Fibroblast of skin of left quadriceps (primary cell): ENCODE measurements around the gene KLHL20.
A peak's percentile ranks its signal among the peaks of the same experiment; 100 is the strongest.
"Not testable (repeated sequence)": the region's sequence is repeated elsewhere in the genome, so short reads cannot be mapped to it uniquely, and the experiment has no call there.

Source experiments
- DNase-seq, 2 experiments: peaks; one replicate each; pipeline ENCODE4 v3.0.0-alpha.2; 2013; ENCODE audit warnings: low read depth in 2 of 2

KLHL20 gene, protein sequence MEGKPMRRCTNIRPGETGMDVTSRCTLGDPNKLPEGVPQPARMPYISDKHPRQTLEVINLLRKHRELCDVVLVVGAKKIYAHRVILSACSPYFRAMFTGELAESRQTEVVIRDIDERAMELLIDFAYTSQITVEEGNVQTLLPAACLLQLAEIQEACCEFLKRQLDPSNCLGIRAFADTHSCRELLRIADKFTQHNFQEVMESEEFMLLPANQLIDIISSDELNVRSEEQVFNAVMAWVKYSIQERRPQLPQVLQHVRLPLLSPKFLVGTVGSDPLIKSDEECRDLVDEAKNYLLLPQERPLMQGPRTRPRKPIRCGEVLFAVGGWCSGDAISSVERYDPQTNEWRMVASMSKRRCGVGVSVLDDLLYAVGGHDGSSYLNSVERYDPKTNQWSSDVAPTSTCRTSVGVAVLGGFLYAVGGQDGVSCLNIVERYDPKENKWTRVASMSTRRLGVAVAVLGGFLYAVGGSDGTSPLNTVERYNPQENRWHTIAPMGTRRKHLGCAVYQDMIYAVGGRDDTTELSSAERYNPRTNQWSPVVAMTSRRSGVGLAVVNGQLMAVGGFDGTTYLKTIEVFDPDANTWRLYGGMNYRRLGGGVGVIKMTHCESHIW

DNA sequence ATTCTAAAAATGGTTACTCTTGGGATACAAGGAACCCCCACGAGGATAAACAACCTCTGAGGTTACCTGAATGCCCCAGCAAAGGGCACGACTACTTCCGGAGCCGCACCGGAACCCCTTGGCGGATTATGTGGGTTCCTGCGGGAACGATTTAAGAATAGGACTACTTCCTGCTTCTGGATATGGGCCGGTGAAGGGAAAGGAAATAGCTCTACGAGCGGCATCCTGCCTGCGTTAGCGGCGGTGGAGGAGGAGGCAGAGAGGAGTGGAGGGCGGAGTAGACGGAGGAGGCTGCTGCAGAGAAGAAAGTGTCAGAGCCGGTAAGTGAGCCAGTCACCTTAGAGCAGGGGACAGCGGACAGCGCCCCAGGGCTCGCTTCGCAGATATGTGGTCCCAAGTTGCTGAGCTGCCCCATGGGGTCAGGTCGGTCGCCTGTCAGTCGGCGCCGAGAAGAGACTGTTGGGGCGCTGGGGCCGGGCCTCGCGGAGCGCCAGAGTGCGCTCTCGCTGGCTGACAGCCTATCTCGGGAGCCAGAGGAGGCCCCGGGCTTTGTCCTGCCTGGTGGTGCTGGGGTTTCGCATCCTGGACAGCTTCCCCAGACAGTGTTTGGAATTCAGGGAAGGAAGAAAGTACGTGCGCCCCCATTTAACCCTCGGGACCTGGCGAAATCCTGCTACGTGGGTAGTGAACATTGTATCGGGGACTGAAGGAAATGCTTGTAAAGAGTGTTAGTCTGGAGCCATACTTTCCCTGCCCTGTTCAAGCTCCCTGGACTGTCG lies at the start of gene KLHL20:
Gene KLHL20 (plus strand): TSS at position 223 of the 779 bp plus-strand sequence. CDS start 1,063 bp downstream, outside the sequence.
- peak; percentile 83 for DNase-seq

DNA sequence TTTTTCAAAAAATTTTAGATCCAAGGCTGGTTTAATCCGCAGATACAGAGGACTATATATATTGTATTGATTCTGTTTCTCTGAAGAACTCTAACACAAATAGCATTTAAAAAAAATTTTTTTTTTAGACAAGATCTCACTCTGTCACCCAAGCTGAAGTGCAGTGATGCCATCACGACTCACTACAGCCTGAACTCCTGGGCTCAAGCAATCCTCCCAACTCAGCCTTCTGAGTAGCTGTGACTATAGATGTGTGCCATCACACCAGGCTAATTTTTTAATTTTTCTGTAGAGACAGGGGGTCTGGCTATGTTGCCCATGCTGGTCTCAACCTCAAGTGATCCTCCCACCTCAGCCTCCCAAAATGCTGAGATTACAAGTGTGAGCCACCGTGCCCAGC lies 48.1 kb upstream of the KLHL20 start:
- DNase-seq: no peak

DNA sequence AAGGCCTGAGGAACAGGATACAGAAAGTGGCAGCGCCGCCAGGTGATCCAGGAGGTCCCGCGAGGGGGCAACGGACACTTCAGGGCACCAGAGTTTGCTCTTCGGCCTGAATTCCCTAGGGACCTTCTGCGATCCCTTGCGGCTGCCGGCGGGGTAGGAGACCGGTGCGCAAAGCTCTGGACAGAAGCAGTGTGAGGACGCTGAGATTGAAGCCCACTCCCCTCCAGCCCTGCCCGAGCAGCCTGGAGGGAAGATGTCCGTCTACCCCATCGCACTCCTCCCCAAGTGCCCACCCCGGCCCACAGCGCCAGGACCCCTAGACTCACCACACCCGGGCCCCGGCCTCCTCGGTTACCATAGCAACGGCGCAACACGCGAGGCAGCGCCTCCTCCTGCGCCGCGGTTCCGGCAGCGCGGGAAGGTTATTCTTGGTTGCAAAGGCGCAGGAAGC lies 45.3 kb upstream of the KLHL20 start, which contains the start of gene ANKRD45:
Gene ANKRD45 (minus strand): TSS at position 361 of the 451 bp plus-strand sequence. CDS start 10,433 bp downstream, outside the sequence.
- DNase-seq: peak; percentile 12 to 14

DNA sequence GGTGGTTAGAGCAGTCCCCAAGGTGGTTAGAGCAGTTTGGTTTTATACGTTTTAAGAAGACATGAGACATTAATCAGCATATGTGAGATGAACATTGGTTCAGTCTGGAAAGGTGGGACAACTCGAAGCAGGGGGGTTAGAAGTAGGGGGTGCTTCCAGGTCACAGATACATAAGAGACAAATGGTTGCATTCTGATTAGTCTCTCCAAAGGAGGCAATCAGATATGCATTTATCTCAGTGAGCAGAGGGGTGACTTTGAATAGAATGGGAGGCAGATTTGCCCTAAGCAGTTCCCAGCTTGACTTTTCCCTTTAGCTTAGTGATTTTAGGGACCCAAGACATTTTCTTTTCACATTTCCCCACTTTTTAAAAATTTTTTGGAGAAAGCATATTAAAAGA lies 40.3 kb upstream of the KLHL20 start:
- not testable (repeated sequence) for DNase-seq

DNA sequence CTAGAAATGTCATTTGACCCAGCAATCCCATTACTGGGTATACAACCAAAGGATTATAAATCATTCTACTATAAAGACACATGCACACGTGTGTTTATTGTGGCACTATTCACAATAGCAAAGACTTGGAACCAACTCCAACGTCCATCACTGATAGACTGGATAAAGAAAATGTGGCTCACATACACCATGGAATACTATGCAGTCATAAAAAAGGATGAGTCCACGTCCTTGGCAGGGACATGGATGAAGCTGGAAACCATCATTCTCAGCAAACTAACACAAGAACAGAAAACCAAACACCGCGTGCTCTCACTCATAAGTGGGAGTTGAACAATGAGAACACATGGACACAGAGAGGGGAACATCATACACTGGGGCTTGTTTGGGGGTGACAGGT lies 34.6 kb upstream of the KLHL20 start:
- DNase-seq: not testable (repeated sequence)

DNA sequence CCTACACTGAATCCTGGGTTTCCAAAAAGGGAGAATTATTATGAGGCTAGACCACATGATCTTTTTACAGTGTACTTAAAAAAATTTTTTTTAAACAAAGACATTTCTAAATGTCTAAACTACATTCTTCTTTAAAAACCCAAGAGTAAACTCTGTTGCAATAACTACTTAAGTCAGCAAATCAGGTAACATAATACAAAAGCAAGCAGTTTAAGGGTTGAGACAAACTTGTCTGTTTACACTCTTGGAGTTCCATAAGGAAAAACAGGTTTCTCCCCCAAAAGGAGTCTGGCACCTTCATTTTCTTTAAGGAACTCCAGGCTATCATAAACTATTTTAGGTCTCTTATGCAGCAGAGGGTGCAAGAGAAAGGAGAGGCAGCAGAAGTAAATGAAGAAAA lies 32.6 kb upstream of the KLHL20 start:
- DNase-seq: no peak

DNA sequence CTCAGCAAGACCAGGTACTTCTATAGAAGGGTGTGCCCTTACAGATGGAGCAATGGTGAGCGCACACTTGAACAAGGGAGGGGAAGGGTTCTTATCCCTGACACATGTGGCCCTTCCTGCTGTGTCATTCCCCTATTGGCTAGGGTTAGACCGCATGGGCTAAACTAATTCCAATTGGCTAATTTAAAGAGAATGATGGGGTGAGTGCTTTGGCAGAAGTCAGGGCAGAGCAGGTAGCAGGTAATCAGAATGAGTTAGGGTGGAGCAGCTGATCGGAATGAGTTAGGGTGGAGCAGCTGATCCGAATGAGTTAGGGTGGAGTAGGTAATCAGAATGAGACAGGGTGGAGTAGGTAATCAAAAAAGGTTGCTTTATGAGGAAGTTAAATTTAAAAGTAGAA lies 30.9 kb upstream of the KLHL20 start:
- DNase-seq: not testable (repeated sequence)

DNA sequence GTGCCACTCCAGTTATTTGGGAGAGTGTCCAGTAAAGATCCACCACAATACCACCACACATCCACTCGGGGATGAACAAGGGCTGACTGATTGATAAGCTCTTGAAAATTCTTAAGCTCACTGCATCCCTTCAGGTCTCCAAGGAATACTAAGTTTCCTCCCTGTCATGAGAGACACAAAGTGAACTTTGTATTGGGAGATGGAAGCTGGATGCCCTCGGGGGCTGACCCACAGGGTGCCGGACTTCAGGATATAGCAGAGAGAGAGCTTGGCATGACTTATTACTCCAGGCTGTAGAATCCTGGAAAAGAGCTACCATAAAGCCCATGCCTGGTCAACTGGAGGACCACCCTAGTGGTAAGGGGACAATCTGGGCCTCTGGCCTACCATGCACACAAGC lies 29.7 kb upstream of the KLHL20 start:
- DNase-seq: not testable (repeated sequence)

DNA sequence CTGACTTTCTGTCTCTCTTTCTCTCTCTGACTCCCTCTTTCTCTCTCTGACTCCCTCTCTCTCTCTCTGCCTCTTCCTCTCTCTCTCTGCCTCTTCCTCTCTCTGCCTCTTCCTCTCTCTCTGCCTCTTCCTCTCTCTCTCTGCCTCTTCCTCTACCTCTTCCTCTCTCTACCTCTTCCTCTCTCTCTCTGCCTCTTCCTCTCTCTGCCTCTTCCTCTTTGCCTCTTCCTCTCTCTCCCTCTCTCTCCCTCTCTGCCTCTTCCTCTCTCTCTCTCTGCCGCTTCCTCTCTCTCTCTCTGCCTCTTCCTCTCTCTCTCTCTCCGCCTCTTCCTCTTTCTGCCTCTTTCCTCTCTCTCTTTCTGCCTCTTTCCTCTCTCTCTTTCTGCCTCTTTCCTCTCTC lies 26.5 kb upstream of the KLHL20 start:
- no peak for DNase-seq

DNA sequence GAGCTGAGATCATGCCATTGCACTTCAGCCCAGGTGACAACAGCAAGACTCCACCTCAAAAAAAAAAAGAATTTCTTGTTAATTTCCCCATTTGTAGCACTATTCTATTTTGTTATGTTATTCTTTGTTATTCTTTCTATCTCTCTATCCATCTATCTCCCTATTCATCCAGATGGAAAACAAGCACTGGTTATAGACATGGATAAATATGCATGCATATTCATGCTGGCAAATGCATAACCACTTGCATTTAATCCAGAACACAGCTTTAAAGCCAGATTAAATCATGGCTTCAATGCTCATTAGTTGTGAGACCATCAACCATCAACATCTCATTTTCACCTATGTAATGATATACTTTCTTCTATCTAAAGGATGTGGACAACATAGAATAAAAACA lies 21.5 kb upstream of the KLHL20 start:
- DNase-seq: no peak

DNA sequence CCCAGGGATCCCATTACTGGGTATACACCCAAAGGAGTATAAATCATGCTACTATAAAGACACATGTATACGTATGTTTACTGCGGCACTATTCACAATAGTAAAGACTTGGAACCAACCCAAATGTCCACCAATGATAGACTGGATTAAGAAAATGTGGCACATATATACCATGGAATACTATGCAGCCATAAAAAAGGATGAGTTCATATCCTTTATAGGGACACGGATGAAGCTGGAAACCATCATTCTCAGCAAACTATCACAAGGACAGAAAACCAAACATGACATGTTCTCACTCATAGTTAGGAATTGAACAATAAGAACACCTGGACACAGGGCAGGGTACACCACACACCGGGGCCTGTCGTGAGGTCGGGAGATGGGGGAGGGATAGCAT lies 13.5 kb upstream of the KLHL20 start:
- DNase-seq: not testable (repeated sequence)

DNA sequence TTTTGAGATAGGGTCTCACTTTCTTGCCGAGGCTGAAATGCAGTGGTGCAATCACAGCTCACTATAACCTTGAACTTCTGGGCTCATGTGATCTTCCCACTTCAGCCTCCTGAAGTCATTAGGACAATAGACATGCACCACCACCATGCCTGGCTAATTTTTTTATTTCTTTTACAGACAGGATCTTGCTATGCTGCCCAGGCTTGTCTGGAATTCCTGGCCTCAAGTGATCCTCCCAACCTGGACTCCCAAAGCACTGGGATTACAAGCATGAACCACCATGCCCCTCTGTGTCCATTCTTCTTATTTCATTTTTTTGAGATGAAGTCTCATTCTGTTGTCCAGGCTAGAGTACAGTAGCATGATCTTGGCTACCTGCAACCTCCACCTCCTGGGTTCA lies 12.0 kb upstream of the KLHL20 start:
- no peak for DNase-seq

DNA sequence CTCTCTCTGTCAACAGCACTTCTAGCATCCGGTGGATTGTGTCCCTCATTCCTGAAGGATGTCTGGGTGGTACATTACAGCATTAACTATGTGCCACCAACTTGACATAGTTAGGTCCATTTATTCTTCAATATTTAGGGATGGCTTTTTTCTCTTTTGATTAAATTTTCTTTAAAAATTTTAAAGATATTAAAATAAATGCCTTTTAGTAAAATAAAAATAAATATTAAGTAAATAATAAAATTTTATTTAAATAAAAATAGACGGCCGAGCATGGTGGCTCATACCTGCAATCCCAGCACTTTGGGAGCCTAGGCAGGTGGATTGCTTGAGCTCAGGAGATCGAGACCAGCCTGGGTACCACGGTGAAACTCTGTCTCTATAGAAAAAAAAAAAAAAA lies 9.7 kb upstream of the KLHL20 start:
- DNase-seq: no peak

DNA sequence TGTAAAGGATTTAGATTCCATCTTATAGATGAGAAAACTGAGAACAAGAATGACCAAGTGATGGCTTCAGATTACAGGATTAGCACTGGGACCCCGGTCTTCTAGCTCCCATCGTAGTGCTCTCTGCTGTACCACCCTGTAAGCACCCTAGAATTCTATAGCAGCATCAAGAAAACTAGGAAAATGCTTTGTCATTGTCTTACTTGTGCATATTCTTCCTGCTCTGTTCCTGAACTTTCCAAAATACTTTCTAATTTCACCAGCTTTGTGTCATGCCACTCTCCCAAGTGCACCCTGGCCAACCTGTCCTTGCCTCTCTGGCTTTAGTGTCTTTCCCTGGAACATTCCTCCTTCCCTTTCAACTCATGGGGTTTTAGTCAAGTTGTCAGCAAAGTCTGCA lies 6.0 kb upstream of the KLHL20 start:
- DNase-seq: no peak

DNA sequence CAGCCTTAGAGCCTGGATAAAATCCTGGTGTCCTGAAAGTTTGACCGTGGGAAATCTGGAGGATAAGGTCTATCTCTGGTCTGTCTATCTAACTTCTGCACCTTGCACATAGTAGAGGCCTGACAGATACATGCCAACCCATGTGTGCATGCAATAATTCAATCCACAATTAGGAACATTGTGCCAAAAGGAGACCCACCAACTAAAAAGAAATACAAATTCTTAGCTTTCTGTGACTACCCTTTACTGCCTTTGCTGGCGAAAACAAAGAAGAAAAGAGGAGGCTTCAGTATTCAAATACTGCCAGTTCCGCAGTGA lies 381 bp upstream of the KLHL20 start:
- no peak for DNase-seq

DNA sequence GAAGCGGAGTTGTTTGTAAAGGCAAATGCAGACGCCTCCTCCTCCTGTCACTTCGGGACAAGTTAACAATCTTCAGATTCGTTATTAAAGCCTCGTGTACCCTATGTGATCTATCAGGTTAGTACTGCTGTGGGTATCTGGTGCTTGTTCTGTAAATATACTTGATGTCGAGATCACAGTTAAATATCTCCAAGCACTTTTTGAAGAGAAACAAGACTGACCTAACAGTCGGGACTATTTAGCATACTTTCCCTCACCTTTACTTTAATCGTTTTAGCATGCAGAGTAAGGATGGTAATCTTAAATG lies 710 bp downstream of the KLHL20 start:
- no peak for DNase-seq

DNA sequence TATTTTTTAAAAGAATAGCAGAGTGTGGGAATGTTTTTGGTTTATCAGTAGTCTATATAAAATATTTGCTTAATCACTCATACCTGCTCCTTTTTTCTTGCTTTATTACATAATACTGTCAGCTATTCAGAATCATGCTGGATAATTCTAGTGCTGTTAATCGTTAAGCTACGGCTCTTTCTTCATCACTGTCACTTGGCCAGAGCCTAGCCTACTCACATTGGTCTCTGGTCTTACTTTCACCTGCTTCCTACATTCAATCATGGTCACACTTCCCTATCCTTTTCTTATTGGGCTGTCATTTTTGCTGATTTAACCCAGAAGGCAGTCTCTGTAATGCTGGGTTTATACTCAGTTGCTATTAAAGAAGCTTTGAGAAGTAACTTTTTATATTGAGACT lies 2.5 kb downstream of the KLHL20 start:
- DNase-seq: no peak

DNA sequence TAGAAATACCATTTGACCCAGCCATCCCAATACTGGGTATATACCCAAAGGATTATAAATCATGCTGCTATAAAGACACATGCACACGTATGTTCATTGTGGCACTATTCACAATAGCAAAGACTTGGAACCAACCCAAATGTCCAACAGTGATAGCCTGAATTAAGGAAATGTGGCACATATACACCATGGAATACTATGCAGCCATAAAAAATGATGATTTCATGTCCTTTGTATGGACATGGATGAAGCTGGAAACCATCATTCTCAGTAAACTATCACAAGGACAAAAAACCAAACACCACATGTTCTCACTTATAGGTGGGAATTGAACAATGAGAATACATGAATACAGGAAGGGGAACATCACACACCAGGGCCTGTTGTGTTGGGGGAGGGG lies 16.6 kb downstream of the KLHL20 start:
- not testable (repeated sequence) for DNase-seq

DNA sequence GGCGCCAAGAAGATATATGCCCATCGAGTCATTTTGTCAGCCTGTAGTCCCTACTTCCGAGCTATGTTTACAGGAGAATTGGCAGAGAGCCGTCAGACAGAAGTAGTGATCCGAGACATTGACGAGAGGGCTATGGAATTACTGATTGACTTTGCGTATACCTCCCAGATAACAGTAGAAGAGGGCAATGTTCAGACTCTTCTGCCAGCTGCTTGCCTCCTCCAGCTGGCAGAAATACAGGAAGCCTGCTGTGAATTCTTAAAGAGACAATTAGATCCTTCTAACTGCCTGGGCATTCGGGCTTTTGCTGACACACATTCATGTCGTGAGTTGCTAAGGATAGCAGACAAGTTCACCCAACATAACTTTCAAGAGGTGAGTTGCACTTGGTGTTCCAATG lies 19.1 kb downstream of the KLHL20 start:
- DNase-seq: no peak

DNA sequence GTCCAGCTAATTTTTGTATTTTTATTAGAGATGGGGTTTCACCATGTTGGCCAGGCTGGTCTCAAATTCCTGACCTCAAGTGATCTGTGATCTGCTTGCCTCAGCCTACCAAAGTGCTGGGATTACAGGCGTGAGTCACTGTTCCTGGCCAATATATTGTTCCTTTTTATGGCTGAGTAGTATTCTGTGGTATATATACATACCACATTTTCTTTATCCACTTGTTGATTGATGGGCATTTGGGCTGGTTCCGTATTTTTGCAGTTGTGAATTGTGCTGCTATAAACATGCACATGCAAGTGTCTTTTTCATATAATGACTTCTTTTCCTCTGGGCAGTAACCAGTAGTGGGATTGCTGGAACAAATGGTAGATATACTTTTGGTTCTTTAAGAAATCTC lies 21.3 kb downstream of the KLHL20 start:
- not testable (repeated sequence) for DNase-seq

DNA sequence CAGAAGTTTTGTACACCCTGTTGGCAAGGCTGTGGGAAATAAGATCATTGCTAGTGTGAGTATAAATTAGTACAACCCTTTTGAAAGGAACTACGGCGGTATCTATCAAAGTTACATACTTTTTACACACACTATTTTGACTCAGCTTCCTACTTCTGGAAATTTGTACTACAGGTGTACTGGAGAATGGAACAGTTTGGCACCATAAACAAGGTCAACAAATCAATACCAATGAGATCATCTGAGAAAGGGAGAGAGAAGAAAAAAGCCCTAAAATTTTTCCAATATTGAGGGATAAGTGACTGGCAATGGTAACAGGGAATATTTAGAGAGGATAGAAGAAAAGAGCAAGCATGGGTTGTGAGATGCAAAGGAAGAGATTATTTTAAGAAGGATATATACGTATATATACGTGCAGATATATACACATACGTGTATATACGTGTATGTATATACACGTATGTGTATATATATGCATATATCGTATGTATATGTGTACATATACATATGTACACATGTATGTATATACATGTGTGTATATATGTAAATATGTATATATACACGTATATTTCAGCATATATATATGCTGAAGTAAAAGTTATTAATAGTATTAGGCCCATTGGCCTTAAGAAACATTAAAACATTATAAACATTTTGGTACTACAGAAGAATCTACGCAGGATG lies 27.6 kb downstream of the KLHL20 start:
- no peak for DNase-seq

DNA sequence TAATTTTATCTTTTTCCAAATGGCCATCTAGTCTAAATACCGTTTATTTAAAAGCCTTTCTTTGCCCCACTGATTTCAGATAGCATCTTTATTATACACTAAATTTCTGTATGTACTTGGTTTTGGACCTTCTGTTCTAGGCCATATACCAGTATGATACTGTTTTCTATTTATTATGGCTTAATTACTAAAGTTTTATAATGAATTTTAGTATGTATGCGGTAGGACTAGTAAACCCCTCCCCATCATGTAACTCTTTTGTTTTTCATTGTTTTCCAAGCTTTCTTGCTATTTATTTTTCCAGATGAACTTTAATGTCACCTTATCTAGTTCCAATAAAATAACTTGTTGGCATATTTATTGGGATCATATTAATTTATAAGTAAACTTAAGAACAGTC lies 29.9 kb downstream of the KLHL20 start:
- no peak for DNase-seq
